Astrocyte of the cerebellum (primary cell): ENCODE measurements around the gene ZIC4.

Source experiments
- DNase-seq: peaks from one replicate; pipeline ENCODE4 v3.0.0-alpha.2; 2011; ENCODE audit warnings: low read depth
- H3K4me3 ChIP-seq: 2 replicates; pipeline ENCODE4 v1.5.1; 2011; ENCODE audit warnings: mild to moderate bottlenecking, low read depth, low read length, moderate library complexity
- CTCF ChIP-seq: IDR thresholded peaks from 2 replicates; pipeline ENCODE4 v1.5.1; 2012; ENCODE audit warnings: low read length, low read depth, moderate library complexity, mild to moderate bottlenecking; ENCODE audit errors: missing control alignments
- in situ Hi-C: cut with HindIII; loops from 2 replicates; pipeline ENCODE4 v1.10.0; 2017; ENCODE audit warnings: low sequenced_read_pairs

Gene ZIC4

GRCh38 chr3:147414390-147415138 is 8.2 kb upstream of the ZIC4 start:
- H3K4me3 ChIP-seq = peak overlapping the region; percentile 96
- TF ChIP-seq CTCF = no peak
- in situ Hi-C loops = no loop called here
- DNase-seq = no peak

GRCh38 chr3:147413686-147414389 is 7.5 kb upstream of the ZIC4 start:
- TF ChIP-seq CTCF = no peak
- DNase-seq = no peak
- in situ Hi-C loops = no loop called here
- H3K4me3 ChIP-seq = peak overlapping the region; percentile 96

- TF ChIP-seq CTCF = no peak
- no peak for DNase-seq
- in situ Hi-C loops = no loop called here
- peak overlapping the region; percentile 96 for H3K4me3 ChIP-seq
Measured at GRCh38 chr3:147412917-147413685, 6.8 kb upstream of the ZIC4 start.

GRCh38 chr3:147412261-147412916 is 6.0 kb upstream of the ZIC4 start:
- no peak for TF ChIP-seq CTCF
- in situ Hi-C loops = no loop called here
- no peak for DNase-seq
- H3K4me3 ChIP-seq = peak overlapping the region; percentile 96

- TF ChIP-seq CTCF = no peak
- in situ Hi-C loops = no loop called here
- H3K4me3 ChIP-seq = peak overlapping the region; percentile 96
- no peak for DNase-seq
Measured at GRCh38 chr3:147411815-147412241, 5.5 kb upstream of the ZIC4 start.

GRCh38 chr3:147411238-147411814 is 5.0 kb upstream of the ZIC4 start:
- DNase-seq = no peak
- TF ChIP-seq CTCF = no peak
- in situ Hi-C loops = no loop called here
- H3K4me3 ChIP-seq = peak overlapping the region; percentile 96
